Limb (tissue), 2 donors: ENCODE data around the gene BIN1.
A peak's percentile ranks its signal among the peaks of the same experiment; 100 is the strongest.

Source experiments
- DNase-seq, 2 donors: peaks; one replicate each; pipeline ENCODE4 v3.0.0-alpha.2; 2016; ENCODE audit errors: extremely low spot score in 2 of 2

The BIN1 gene

GRCh38 chr2:127091148-127091547 lies 15.8 kb downstream of the BIN1 start:
- no peak for DNase-seq

- no peak for DNase-seq
These were observed 16.5 kb downstream of the BIN1 start for GRCh38 chr2:127090281-127091120.

DNA sequence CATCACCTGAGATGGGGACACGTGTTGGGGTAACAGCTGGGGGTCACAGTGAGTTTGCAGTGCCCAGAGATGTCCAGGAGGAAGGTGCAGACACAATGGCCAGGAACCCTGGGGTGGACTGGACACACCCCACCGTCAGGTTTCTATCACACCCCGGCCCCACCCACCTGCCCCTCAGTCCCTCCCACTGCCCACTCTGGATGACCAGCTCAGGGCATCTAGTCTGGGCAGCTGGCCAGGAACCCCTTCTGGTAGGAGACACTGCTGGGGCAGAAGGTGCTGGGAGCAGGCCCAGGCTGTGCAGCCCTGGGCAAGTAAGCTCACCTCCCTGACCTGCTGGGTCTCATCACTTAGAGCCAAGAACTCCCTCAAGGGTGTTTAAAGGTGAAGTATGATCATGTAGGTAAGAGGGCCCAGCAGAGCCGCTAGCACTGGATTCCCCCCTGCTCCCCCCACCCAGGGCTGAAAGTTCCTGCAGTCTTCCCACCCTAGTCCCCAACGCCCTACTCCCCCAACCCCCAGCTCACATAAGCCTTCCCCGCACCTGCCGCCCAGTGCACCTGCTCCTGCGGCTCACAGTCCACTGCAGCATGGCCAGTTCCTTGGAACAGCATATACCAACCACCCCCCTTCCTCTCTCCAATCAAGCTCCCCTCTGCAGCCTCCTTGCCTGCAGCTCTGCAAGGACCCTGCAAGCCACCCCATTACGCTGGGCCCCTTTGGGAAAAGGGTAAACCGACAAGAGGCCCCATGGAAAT lies 17.3 kb downstream of the BIN1 start:
- no peak for DNase-seq

- DNase-seq, result no peak
These were observed 18.2 kb downstream of the BIN1 start for GRCh38 chr2:127088706-127089105.

DNA sequence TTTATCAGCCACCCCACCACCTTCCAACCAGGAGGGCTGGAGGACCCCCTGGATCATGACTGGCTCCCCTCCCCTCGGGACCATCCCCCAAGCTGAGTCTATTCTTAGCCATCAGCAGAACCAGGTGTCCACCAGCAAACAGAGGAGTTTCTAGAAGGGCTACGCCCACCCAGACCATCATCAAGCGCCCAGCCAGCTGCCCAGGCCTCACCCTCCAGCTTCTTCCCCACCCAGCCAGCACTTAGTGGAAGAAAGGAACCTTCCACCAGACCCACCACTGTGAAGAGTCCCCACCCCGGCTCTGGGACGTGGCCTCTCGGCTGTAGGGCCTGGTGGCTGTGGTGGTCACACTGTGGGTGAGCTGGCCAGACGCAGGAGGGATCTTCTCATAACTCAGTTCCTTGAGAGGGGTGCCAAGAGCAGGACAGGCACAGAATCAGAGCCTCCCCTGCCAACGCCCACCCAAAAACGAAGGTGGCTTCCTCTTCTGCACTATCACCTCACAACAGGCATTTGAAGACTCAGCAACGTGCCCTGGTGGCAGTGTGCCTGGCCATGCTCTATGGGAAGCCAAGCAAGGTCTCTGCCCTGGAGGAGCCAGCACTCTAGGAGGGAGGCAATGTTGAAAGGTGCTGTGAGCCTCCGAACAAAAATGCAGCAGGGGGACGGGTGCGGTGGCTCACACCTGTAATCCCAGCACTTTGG lies 19.0 kb downstream of the BIN1 start:
- no peak for DNase-seq

GRCh38 chr2:127086990-127087790 lies 19.8 kb downstream of the BIN1 start:
- DNase-seq, result peak; percentile 82 to 84

DNA sequence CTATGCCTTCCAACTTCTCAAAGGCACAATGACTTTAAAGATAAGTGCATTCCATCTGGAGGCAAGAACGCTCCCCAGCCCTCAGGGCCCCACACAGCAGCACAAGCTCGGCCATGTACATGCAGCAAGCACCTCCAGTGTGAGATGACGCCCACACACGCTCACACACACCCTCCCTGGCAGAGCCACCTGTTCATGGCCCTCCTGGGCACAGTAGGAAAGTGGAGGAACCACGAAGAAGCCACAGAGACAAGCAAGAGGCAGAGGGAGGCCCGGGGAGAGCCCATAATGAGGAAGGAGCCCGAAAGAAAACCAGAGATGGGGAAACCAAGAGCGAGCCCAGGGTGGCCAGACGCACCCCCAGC lies 21.7 kb downstream of the BIN1 start:
- DNase-seq, result no peak

GRCh38 chr2:127084611-127085316 lies 22.2 kb downstream of the BIN1 start:
- DNase-seq, result no peak

- DNase-seq, result no peak
These were observed 23.0 kb downstream of the BIN1 start for GRCh38 chr2:127083819-127084503.

DNA sequence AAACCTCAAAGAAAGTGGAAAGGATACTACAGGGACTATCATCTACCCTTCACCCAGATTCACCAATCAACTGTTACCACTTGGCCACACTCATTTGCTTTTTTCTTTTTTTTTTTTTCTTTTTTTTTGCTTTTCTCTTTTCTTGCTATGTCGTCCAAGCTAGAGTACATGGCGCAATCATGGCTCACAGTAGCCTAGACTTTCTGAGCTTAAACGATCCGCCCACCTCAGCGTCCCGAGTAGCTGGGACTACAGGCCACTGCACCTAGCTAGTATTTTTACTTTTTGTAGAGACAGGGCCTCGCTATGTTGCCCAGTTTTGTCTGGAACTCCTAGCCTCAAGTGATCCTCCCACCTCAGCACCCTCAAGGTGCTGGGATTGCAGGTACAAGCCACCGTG lies 24.0 kb downstream of the BIN1 start:
- no peak for DNase-seq

- no peak for DNase-seq
These were observed 24.9 kb downstream of the BIN1 start for GRCh38 chr2:127081826-127082633.

DNA sequence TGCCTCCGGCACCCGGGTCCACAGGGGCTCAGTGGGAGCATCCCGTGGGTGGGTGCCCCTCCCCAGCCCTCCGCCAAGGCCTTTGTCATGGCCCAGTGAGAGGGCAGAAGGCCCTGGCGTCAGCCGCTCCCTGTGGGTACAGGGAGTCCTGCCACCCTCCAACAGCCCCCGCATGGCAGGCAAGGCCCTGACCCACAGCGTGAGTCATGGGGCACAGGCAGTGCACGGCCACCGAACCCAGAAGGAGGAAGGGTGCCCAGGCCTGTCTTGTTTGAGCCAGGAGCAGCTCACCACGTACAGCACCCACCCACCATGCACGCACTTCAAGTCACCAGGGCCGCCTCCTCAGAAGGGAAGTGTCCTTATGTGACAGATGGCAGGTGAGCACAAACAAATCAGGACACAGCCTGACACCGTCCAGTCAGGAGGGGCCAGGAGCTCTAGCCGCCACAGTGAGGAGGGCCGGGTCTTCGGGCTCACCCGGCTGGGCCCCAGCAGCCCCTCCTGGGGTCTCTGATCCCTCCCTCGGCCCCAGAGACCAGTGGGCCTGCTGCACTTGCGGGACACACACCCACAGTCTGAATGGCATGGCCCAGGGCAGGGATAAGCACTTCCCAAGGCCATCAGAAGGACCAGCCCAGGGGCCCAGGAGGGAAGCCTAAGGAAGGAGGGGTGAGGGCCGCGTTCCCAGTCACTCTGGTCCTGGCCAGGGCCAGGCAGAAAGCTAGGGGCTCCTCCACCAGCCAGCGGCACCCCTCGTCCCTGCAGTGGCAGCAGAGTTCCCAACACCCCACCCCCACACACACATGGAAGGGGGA lies 25.8 kb downstream of the BIN1 start:
- DNase-seq, result no peak

- DNase-seq, result no peak
These were observed 26.6 kb downstream of the BIN1 start for GRCh38 chr2:127080226-127080937.

DNA sequence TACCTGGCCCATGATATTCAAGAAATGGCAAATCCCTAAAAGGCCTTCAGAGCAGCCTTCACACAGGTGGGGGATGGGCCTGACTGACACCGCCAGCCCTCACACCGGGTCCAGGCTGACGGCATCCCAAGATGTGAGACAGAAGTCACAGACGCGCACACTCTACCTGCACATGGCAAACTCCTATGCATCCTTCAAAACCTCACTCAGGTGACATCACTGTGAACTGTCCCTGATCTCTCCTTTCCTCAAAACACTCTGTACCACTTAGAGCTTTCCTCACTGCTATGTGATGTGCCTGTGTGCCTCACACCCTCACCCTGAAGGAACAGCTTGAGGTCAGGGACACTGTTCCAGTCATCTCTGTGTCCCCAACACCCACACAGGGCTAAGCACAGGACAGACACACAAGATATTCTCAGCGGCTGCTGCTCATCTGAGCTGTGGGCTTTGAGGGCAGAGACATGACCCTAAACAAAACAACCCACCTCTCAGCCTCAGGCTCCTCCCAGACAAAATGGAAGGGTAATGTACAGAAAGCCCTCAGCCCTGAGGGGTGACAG lies 27.5 kb downstream of the BIN1 start:
- DNase-seq, result no peak

- no peak for DNase-seq
These were observed 28.2 kb downstream of the BIN1 start for GRCh38 chr2:127078666-127079270.

DNA sequence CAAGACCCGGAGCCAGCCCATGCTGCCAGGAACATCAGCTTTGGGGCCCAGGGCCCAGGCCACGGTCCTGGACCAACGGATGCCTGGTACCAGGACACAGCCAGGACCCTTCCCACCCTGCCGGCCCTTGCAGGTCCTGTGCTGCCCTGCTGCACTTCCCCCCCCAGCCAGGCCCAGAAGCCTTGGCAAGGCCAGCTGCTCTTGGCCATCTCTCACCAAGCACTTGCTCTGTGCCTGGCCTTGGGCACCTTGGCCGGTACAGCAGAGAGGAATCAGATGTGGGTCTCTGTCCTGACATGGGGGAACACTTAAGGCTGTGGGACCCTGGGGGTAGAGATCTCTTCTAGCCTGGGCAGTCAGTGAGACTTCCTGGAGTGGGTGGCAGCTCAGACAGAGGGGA lies 28.9 kb downstream of the BIN1 start:
- DNase-seq, result no peak

DNA sequence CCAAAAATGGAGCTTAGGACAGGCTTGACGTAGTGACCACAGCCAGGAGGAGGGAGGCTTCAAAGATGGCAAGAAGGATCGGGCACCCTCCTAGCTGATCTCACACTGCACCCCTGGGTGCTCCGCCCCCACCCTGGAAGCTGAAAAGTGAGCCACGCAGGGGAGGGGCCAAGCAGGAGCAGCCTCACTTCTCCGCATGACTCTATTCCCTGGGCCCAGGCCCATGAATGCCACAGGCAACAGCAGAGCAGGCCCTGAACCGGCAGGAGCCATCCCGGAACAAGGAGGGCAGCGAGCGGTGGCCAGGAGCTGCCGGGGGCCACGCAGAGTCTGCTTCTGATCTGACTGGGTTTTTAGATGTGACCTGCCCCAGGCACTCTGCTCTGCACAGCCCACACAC lies 30.0 kb downstream of the BIN1 start:
- no peak for DNase-seq
